IMR-90 (cell line): ENCODE data around the gene RASGRF2. TPM values are rescaled to one million over a fixed set of nuclear protein-coding genes. Genes with fewer than 3 reads are reported as not detected.

Source experiments
- ATAC-seq: fragments of 200-7000 bp; cut with Tn5 transposase; 2 replicates; pipeline ENCODE4 v1.9.1; 2020; ENCODE audit warnings: low read depth, mild to moderate bottlenecking, moderate library complexity
- BruUV-seq: library from RNA; stranded (reverse); fragments of 400-500 nt; replicated peaks from 2 replicates; lab custom pipeline; 2021; lab: Mats Ljungman, UMichigan
- CTCF ChIA-PET: fragments of 300-600 bp; formaldehyde crosslinking; extraction: SDS; loops from one replicate; lab custom pipeline; 2021; ENCODE audit warnings: antibody characterized with exemption; lab: Yijun Ruan, JAX
- POLR2A ChIA-PET: fragments of 300-600 bp; sonication (Branson Sonifier 250); formaldehyde crosslinking; loops from one replicate; lab custom pipeline; 2022; ENCODE audit warnings: antibody characterized with exemption; ENCODE audit not compliant: unreplicated experiment; lab: Charles Lee
- DNase-seq: peaks from one replicate; pipeline ENCODE4 v3.0.0; 2013
- H2AFZ ChIP-seq: replicated peaks from 2 replicates; pipeline ENCODE3; 2013; ENCODE audit warnings: low read length, mild to moderate bottlenecking; ENCODE audit not compliant: poor library complexity
- H2AK5ac ChIP-seq: 2 replicates; pipeline ENCODE4 v1.6.1; 2013; ENCODE audit warnings: low read depth, low read length, inconsistent platforms
- H2AK9ac ChIP-seq: replicated peaks from 2 replicates; pipeline ENCODE3; 2013; ENCODE audit warnings: mild to moderate bottlenecking, low read depth, low read length, moderate library complexity; ENCODE audit not compliant: poor library complexity
- H2BK120ac ChIP-seq: 2 replicates; pipeline ENCODE4 v1.6.1; 2013; ENCODE audit warnings: low read depth, low read length, inconsistent platforms
- H2BK15ac ChIP-seq: 3 replicates; pipeline ENCODE4 v1.6.1; 2013; ENCODE audit warnings: low read depth, low read length, inconsistent platforms
- H2BK20ac ChIP-seq: 2 replicates; pipeline ENCODE4 v1.6.1; 2013; ENCODE audit warnings: low read depth, mild to moderate bottlenecking, inconsistent platforms, low read length, moderate library complexity
- H2BK5ac ChIP-seq: 2 replicates; pipeline ENCODE4 v1.6.1; 2013; ENCODE audit warnings: mild to moderate bottlenecking, low read depth, low read length, inconsistent platforms; ENCODE audit not compliant: poor library complexity, severe bottlenecking
- H3K14ac ChIP-seq: replicated peaks from 2 replicates; pipeline ENCODE4 v1.6.1; 2013; ENCODE audit warnings: low read depth, low read length, inconsistent platforms
- H3K18ac ChIP-seq: 2 replicates; pipeline ENCODE4 v1.6.1; 2013; ENCODE audit warnings: low read depth, low read length, control low read depth
- H3K23ac ChIP-seq: 2 replicates; pipeline ENCODE4 v1.6.1; 2013; ENCODE audit warnings: low read depth, low read length, inconsistent platforms
- H3K27ac ChIP-seq: 2 replicates; pipeline ENCODE4 v1.5.1; 2013; ENCODE audit warnings: mild to moderate bottlenecking, control low read depth, low read length; ENCODE audit not compliant: insufficient read depth
- H3K27me3 ChIP-seq: 2 replicates; pipeline ENCODE4 v1.6.1; 2013; ENCODE audit warnings: low read length; ENCODE audit not compliant: control insufficient read depth, insufficient read depth
- H3K36me3 ChIP-seq: 2 replicates; pipeline ENCODE4 v1.6.1; 2013; ENCODE audit warnings: low read length, mixed read lengths; ENCODE audit not compliant: control insufficient read depth, insufficient read depth
- H3K4ac ChIP-seq: 2 replicates; pipeline ENCODE4 v1.6.1; 2013; ENCODE audit warnings: low read depth, low read length, inconsistent platforms
- H3K4me1 ChIP-seq: 2 replicates; pipeline ENCODE4 v1.6.1; 2013; ENCODE audit warnings: low read length, mixed read lengths; ENCODE audit not compliant: control insufficient read depth, insufficient read depth
- H3K4me2 ChIP-seq: 2 replicates; pipeline ENCODE4 v1.6.1; 2013; ENCODE audit warnings: low read depth, mild to moderate bottlenecking, control low read depth, low read length, moderate library complexity
- H3K4me3 ChIP-seq: 2 replicates; pipeline ENCODE4 v1.5.1; 2013; ENCODE audit warnings: low read depth, mild to moderate bottlenecking, control low read depth, low read length, moderate library complexity; ENCODE audit not compliant: insufficient read depth
- H3K56ac ChIP-seq: 2 replicates; pipeline ENCODE4 v1.6.1; 2013; ENCODE audit warnings: low read length, inconsistent platforms; ENCODE audit not compliant: insufficient read depth; ENCODE audit errors: extremely low read depth
- H3K79me1 ChIP-seq, 2 experiments: 2 replicates each; pipeline ENCODE4 v1.6.1; 2013; ENCODE audit warnings: low read length in 2 of 2, inconsistent platforms in 1 of 2, low read depth in 1 of 2
- H3K9ac ChIP-seq: 2 replicates; pipeline ENCODE4 v1.6.1; 2013; ENCODE audit warnings: low read depth, low read length, control low read depth
- H3K9me1 ChIP-seq: 2 replicates; pipeline ENCODE4 v1.6.1; 2013; ENCODE audit warnings: low read length, inconsistent platforms; ENCODE audit not compliant: insufficient read depth
- H3K9me3 ChIP-seq: 2 replicates; pipeline ENCODE4 v1.6.1; 2013; ENCODE audit warnings: low read length; ENCODE audit not compliant: control insufficient read depth, insufficient read depth
- H4K20me1 ChIP-seq: 2 replicates; pipeline ENCODE4 v1.6.1; 2013; ENCODE audit warnings: low read length, inconsistent platforms; ENCODE audit not compliant: insufficient read depth
- H4K5ac ChIP-seq: 2 replicates; pipeline ENCODE4 v1.6.1; 2013; ENCODE audit warnings: mild to moderate bottlenecking, low read depth, low read length, control low read depth
- H4K8ac ChIP-seq, 2 experiments: 2 replicates each; pipeline ENCODE4 v1.6.1; 2013; ENCODE audit warnings: low read depth in 2 of 2, low read length in 2 of 2, control low read depth in 1 of 2, inconsistent platforms in 1 of 2
- H4K91ac ChIP-seq: 2 replicates; pipeline ENCODE4 v1.6.1; 2013; ENCODE audit warnings: low read depth, low read length, inconsistent platforms; ENCODE audit not compliant: insufficient read depth
- CEBPB ChIP-seq: IDR thresholded peaks from 2 replicates; pipeline ENCODE4 v1.6.1; 2012; ENCODE audit warnings: low read depth, low read length, improper control_type of control experiment
- CHD1 ChIP-seq: IDR thresholded peaks from 2 replicates; pipeline ENCODE4 v1.6.1; 2012; ENCODE audit warnings: low read depth, low read length, improper control_type of control experiment
- FOS ChIP-seq: fragments of 150-350 bp; IDR thresholded peaks from 2 replicates; pipeline ENCODE4 v1.6.1; 2016; ENCODE audit warnings: low read depth, low read length
- MAZ ChIP-seq: IDR thresholded peaks from 2 replicates; pipeline ENCODE4 v1.6.1; 2012; ENCODE audit warnings: low read depth, mild to moderate bottlenecking, low read length, improper control_type of control experiment, moderate library complexity, borderline replicate concordance
- MXI1 ChIP-seq: IDR thresholded peaks from 2 replicates; pipeline ENCODE4 v1.6.1; 2012; ENCODE audit warnings: low read depth, mild to moderate bottlenecking, low read length, moderate library complexity, borderline replicate concordance
- NFE2L2 ChIP-seq: fragments of 150-350 bp; IDR thresholded peaks from 2 replicates; pipeline ENCODE4 v1.6.1; 2016; ENCODE audit warnings: low read depth, mild to moderate bottlenecking, low read length
- RAD21 ChIP-seq: IDR thresholded peaks from 2 replicates; pipeline ENCODE4 v1.6.1; 2012; ENCODE audit warnings: low read length, improper control_type of control experiment
- RCOR1 ChIP-seq: IDR thresholded peaks from 2 replicates; pipeline ENCODE4 v1.6.1; 2012; ENCODE audit warnings: mild to moderate bottlenecking, low read length, improper control_type of control experiment; ENCODE audit not compliant: insufficient replicate concordance
- RFX5 ChIP-seq: IDR thresholded peaks from 2 replicates; pipeline ENCODE4 v1.8.0; 2012; ENCODE audit warnings: low read depth, mild to moderate bottlenecking, low read length, moderate library complexity
- SMC3 ChIP-seq: fragments of 150-350 bp; IDR thresholded peaks from 2 replicates; pipeline ENCODE4 v1.6.1; 2016; ENCODE audit warnings: low read depth, mild to moderate bottlenecking, antibody characterized with exemption, low read length, moderate library complexity
- WGBS, 2 experiments: methylation state at CpG; one replicate each; pipeline versions ENCODE4 v1.1.5 to v1.1.7; 2013; ENCODE audit warnings: missing lambda C conversion rate in 2 of 2; ENCODE audit not compliant: insufficient read length in 1 of 2; ENCODE audit errors: extremely low coverage in 2 of 2; 5-methylcytosine and 5-hydroxymethylcytosine counted together
- dilution Hi-C: fragments of 300-500 bp; cut with HindIII; formaldehyde crosslinking; loops from one replicate; pipeline ENCODE4 v1.14.3; 2018; ENCODE audit warnings: low sequenced_read_pairs; ENCODE audit not compliant: unreplicated experiment
- in situ Hi-C: fragments of 300-500 bp; cut with MboI; formaldehyde crosslinking; loops from 3 replicates; pipeline ENCODE4 v1.14.3; 2019; ENCODE audit warnings: low sequenced_read_pairs, inconsistent platforms, mixed read lengths
- intact Hi-C: fragments of 100-400 bp; cut with micrococcal nuclease; formaldehyde crosslinking; loops from 2 replicates; pipeline ENCODE4 v1.10.0; 2022
- polyA plus RNA-seq, 3 experiments: library from polyadenylated mRNA; depleted of rRNA; stranded (reverse); fragments of >200 nt; gene quantifications; 2 replicates each; pipeline ENCODE4 v1.2.3, GENCODE V29; 2012; ENCODE audit warnings: low replicate concordance in 1 of 3
- total RNA-seq: library from RNA; depleted of rRNA; stranded (reverse); fragments of >200 nt; gene quantifications from 2 replicates; pipeline ENCODE4 v1.2.3, GENCODE V29; 2012
- TF ChIP-seq, protein P1 (sequence below): fragments of 150-350 bp; IDR thresholded peaks from 2 replicates; pipeline ENCODE4 v1.6.1; 2016; ENCODE audit warnings: low read depth, mild to moderate bottlenecking, low read length, moderate library complexity, borderline replicate concordance
- TF ChIP-seq, protein P2 (sequence below): conservative IDR thresholded peaks from 2 replicates; pipeline ENCODE4 v1.5.1; 2012; ENCODE audit warnings: mild to moderate bottlenecking, low read depth, low read length, improper control_type of control experiment

Gene RASGRF2
- total and polyA plus RNA-seq, 2 of the 4 experiments (the other 2 are of a cell fraction): 2.9 to 5.0 TPM

DNA sequence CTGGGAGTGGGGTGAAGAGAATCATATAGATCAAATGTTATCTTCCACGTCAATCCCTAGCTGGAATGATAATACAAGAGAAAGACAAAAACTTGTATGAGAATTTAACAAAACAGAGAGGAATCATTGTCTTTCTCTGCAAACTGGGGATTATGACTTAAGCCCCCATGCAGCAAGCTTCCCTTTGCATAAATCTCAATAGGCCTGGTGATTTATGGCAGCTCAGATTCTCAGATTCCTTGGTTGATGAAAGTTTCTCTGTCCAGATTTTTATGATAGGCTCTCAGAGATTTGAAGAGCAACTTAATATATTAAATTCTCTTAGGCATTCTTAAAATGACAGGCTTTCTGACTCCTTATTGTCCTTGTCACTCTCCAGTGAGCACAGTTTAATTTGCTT is 56.0 kb downstream of the RASGRF2 start:
- no peak overlapping the region for H2BK20ac ChIP-seq
- H3K9ac ChIP-seq: no peak overlapping the region
- no peak overlapping the region for H3K18ac ChIP-seq
- H4K8ac ChIP-seq: no peak overlapping the region
- H3K4me2 ChIP-seq: no peak overlapping the region
- no peak overlapping the region for H2AFZ ChIP-seq
- ChIA-PET CTCF (interaction anchor here (1.4 kb wide), 1 partner anchor 11 kb away, joined by 4 read pairs; no protein-coding TSS in a partner anchor), POLR2A (no interaction called here)
- no peak overlapping the region for H4K5ac ChIP-seq
- peaks cover 19 to 66% of the 10 kb centered on the region in 2 experiments for H3K79me1 ChIP-seq
- H3K4me1 ChIP-seq: peaks cover 14% of the 10 kb centered on the region
- ATAC-seq (no peak), DNase-seq (no peak)
- no peak overlapping the region for H3K4ac ChIP-seq
- dilution Hi-C loops: no loop called here
- in situ Hi-C loops: no loop called here
- BruUV-seq: no TSS peak
- no peak overlapping the region for H3K56ac ChIP-seq
- no peak overlapping the region for H3K27ac ChIP-seq
- intact Hi-C loops: no loop called here
- no peaks in the 10 kb centered on the region for H3K9me3 ChIP-seq
- no peak overlapping the region for H2AK5ac ChIP-seq
- no peak overlapping the region for H2BK5ac ChIP-seq
- peaks cover 19% of the 10 kb centered on the region for H3K9me1 ChIP-seq
- H3K27me3 ChIP-seq: no peaks in the 10 kb centered on the region
- TF ChIP-seq NFE2L2: no peak
- no peak for TF ChIP-seq RCOR1
- TF ChIP-seq, protein P1, sequence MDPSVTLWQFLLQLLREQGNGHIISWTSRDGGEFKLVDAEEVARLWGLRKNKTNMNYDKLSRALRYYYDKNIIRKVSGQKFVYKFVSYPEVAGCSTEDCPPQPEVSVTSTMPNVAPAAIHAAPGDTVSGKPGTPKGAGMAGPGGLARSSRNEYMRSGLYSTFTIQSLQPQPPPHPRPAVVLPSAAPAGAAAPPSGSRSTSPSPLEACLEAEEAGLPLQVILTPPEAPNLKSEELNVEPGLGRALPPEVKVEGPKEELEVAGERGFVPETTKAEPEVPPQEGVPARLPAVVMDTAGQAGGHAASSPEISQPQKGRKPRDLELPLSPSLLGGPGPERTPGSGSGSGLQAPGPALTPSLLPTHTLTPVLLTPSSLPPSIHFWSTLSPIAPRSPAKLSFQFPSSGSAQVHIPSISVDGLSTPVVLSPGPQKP: no peak
- TF ChIP-seq CEBPB: no peak
- TF ChIP-seq RAD21: no peak
- no peak for TF ChIP-seq RFX5
- no peak for TF ChIP-seq FOS
- TF ChIP-seq, protein P2, sequence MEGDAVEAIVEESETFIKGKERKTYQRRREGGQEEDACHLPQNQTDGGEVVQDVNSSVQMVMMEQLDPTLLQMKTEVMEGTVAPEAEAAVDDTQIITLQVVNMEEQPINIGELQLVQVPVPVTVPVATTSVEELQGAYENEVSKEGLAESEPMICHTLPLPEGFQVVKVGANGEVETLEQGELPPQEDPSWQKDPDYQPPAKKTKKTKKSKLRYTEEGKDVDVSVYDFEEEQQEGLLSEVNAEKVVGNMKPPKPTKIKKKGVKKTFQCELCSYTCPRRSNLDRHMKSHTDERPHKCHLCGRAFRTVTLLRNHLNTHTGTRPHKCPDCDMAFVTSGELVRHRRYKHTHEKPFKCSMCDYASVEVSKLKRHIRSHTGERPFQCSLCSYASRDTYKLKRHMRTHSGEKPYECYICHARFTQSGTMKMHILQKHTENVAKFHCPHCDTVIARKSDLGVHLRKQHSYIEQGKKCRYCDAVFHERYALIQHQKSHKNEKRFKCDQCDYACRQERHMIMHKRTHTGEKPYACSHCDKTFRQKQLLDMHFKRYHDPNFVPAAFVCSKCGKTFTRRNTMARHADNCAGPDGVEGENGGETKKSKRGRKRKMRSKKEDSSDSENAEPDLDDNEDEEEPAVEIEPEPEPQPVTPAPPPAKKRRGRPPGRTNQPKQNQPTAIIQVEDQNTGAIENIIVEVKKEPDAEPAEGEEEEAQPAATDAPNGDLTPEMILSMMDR: no peak
- no peak for TF ChIP-seq MXI1
- no peak for TF ChIP-seq SMC3
- no peak for TF ChIP-seq MAZ
- TF ChIP-seq CHD1: no peak
- no peaks in the 10 kb centered on the region for H3K36me3 ChIP-seq
- no peak overlapping the region for H3K14ac ChIP-seq
- H2AK9ac ChIP-seq: no peak overlapping the region
- no CpG with 5 or more reads among the region's 1 CpG for WGBS, 2 experiments
- H2BK15ac ChIP-seq: no peak overlapping the region
- no peak overlapping the region for H2BK120ac ChIP-seq
- H3K4me3 ChIP-seq: no peak overlapping the region
- no peak overlapping the region for H4K91ac ChIP-seq
- H4K20me1 ChIP-seq: peaks cover 9% of the 10 kb centered on the region; the same call in 1 of the 2 replicates
- no peak overlapping the region for H3K23ac ChIP-seq
